HG02840 (cell line): ENCODE results near the gene RFC3.
"Not testable (repeated sequence)": the region's sequence is repeated elsewhere in the genome, so short reads cannot be mapped to it uniquely, and the experiment has no call there.

Source experiments
- ATAC-seq: cut with Tn5 transposase; IDR thresholded peaks from one replicate; pipeline ENCODE4 v1.9.1; 2021; ENCODE audit warnings: mild to moderate bottlenecking, moderate library complexity, moderate number of reproducible peaks; ENCODE audit not compliant: unreplicated experiment, low FRiP score

RFC3 gene, protein sequence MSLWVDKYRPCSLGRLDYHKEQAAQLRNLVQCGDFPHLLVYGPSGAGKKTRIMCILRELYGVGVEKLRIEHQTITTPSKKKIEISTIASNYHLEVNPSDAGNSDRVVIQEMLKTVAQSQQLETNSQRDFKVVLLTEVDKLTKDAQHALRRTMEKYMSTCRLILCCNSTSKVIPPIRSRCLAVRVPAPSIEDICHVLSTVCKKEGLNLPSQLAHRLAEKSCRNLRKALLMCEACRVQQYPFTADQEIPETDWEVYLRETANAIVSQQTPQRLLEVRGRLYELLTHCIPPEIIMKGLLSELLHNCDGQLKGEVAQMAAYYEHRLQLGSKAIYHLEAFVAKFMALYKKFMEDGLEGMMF

DNA sequence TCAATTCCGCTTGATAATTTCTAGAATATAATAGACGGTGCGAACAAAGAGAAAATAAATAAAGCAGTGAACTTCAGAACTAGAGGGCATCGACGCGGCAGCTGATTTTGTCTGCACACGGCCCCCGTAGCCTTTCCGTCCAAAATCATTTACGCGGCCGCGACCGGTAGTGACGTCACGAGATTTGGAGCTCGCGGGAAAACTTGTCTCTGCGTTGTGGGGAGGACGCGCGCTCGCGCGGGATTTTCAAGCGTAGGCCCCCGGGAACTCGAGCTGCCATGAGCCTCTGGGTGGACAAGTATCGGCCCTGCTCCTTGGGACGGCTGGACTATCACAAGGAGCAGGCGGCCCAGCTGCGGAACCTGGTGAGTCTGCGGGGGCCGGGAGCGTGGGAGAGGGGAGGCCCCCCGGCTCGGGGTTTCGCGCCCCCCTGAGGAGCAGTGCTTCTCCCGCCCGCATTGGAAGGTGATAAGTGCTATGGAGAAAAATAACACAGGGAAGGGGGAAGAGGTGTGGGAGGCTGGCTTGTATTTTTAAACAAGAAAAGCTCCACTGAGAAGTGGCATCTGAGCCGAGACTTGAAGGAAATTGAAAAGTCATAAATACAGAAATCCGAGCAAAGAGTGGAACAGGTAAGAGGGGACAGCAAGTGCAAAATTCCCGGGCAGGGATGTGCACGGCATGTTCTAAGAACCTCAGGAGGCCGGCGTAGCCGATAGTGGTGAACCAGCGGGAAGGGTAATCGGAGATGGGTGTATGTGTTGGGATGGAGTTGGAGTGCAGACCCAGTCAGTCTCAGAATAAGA lies at the start of gene RFC3:
Gene RFC3 (plus strand): TSS at position 249 of the 806 bp plus-strand sequence. CDS start 30 bp downstream, at position 279.
- ATAC-seq = peak; percentile 85

DNA sequence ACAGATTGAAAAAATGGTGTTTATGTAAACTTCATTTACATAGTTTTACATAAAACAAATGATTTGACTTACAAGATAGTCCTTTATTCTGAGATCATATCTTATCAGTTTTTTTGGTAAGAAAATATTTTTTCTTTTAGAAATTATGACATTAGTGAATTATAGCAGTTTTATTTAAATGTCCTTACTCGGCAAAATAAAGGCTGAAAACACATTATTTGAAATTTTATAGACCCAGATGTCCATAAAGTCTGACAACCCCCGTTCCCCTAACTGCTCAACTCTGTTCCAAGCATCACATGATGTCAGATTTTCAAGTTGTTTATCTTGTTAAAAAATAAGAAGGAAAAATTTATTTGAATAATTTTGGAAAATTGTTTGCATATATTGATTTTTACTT lies 46.7 kb upstream of the RFC3 start:
- ATAC-seq = no peak

DNA sequence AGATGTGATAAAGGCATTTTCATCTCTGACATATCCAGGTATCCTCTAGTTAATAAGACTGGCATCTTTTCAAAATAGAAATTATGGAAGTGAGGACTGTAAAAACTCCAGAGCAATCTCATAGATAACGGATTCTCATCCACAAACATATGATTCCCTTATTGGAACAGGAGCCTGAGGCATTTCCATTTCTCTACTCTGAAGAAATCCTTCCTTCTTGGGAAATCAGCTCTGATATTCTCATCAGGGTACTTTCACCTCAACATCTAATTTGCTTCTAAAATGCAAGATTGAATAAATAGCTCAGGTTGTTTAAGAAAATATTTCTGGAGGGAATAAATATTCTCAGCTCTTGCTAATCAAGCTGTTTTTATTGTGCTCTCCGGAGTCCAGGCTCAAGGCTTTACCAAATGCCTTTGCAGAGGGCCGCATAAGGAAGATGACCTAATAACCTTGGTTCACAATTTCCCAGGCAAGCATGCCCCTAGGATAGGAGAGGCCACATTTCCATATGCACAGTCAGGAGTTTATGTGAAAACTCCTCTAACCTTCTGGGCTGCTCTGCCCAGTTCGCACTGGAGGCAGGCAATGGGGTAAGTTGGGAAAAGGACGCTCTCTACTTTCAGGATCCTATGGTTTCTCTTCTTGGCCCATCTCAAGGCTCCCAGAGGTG lies 44.0 kb upstream of the RFC3 start:
- no peak for ATAC-seq

DNA sequence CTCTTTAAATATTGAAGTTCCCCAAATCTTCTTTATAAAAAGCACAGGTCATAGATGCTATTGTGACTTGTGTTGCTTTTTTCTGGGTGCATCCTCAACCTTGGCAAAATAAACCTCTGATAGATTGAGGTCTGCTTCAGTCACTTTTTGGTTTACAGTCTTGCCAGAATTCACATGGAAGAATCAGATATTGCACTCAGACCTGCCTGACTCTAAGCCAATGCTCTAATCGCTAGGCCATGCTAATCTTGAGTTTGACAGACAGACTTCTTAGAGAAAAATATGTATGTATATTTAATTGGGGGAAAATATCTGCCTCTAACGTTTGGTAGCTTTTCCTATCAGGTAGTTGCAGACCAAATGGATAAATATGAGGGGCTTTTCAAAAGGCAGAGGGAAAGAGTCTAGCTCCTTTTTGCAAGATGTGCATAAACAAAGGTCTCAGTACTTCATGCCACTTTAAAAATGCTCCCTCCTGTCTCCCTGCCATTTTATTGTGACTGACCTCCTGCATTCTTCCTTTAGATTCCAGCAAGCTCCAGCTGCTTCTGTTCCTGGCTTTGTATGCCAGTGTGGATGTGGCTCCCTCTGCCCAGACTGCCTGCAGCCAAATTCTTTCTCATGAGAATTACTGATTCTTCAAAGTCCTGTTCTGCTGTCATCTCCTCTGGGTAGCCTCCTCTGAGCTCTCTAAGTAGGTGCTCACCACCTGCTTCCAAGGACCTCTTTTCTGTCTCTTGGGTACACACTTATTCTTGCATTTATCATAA lies 42.4 kb upstream of the RFC3 start:
- no peak for ATAC-seq

DNA sequence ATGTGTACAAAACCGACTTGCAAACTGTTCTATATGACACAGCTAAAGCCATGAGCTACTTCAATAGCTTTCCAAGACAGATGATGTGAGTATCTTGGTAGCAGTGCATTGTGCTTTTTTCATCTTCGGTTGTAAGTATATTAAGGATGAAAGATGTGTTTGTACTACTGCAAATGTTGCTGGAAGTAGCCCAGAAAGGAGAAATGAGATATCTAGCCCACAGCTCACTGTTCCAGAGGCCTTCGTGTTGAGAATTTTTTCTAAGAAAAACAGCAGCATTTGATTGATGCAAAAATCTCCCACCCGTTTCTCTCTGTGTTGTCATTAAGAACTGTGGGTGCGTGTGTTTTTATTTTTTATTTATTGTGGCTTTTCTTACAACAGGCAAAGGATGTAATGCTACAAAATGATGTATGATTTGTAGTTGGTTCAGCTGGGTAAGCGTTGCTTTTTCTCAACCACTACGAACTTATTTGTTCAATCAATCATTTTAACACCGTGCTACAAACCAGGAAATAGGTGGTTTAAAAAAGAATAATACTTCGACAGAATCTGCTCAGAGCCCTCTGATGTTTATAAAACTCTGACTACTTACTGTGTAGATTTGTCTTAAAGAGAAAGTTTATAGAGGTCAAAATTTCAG lies 41.6 kb upstream of the RFC3 start:
- no peak for ATAC-seq

DNA sequence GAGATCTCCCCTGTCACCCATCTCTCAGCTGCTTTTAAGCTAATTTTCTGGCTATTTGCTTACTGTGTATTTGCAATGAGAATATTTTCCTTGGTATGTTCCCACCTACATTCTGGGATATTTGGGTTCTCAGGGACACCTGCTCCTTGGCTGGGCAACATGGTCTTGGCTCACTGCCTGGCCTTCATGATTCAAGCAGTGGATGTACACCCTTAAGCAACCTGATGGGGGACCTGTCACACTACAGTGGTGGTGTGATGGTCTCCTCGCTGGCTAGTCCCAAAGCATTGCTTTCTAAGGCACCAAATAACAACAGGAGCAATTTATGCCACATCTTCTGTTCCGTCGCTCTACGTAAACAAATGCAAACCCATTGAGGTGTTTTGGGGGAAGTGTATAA lies 35.3 kb upstream of the RFC3 start:
- no peak for ATAC-seq

DNA sequence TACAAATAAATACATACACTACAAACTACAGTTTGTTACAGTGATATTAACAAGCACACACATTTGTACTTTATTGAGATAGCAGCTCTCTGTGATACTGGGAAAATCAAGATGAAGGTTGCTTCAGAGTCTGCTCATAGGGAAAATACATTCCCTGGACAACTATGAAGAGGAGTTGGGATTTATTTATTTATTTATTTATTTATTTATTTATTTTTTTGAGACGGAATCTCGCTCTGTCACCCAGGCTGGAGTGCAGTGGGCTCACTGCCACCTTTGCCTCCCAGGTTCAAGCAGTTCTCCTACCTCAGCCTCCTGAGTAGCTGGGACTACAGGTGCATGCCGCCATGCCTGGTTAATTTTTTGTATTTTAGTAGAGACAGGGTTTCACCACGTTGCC lies 34.7 kb upstream of the RFC3 start:
- not testable (repeated sequence) for ATAC-seq

DNA sequence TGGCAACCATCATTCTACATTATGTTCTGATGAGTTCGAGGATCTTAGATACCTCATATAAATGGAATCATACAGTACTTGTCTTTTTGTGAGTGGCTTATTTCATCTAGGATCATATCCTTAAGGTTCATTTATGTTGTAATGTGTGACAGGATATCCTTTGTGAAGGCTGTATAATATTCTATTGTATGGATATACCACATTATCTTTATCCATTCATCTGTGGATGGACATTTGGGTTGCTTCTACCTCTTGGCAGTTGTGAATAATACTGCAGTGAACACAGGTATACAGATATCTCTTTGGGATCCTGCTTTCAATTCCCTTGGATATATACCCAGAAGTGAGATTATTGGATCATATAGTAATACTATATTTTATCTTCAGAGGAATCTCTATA lies 33.2 kb upstream of the RFC3 start:
- no peak for ATAC-seq

DNA sequence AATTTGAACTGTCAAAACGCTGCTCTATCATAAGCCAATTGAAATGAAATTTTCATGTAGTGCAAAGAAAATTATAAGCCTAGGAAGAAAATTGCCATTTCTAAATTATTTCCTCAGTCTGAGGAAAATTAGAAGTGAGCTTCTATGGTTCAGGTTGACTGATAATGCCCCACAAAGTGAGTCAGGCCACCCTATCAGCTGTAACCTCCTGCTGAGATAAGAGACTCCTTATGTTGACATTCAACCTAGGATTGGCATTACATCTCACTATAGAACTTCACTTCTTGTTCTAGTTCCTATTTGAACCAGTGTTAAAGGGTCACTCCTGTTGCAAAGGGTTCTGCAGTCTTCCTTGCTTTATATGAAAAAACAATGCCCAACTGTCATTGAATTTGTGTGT lies 32.6 kb upstream of the RFC3 start:
- ATAC-seq = no peak

DNA sequence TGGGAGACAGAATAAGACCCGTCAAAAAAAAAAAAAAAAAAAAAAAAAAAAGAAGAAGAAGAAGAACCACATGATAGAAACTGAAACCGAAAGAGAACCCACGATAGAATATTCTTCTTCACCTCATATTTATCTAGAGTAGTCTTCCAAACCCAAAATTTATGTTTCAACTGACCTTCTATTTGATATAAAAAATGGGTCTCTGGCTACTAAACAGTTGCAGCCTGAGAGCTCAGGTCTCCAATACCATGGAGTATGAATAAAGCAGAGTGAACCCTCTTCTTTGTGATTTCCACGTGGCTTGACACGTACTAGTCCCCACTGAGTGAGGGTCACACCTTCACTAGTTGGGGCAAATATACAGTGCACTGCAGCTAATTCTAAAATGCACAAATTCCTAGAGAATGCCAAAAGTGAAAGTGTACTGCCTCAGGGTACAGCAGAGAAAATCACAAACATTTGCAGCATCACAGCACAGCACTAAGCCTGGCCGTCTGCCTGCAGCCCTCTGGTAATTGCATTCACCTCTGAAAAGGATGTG lies 30.8 kb upstream of the RFC3 start:
- ATAC-seq = peak; percentile 57

DNA sequence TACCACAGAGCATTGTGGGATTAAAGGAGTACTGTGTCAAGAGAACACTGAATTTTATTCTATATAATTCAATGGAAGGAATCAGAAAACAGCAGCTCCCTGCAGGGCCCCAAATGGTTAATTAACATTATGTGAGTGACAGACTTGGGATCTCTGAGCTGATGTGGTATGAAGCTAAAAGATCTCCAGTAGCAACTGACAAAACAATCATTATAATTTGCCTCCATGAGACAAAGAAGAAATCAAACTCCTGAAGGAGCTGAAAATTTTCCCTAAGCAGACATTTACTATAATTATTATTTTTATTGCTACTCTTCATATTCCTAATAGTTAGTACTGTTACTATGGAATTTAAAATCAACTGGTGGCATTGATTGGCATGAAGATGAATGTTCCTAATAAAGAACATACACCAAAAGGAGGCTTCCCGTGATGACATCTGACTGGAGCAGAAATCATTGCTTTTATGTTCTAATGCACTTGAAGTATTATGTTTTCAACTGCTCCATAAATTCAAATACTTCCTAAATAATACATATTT lies 28.8 kb upstream of the RFC3 start:
- ATAC-seq = no peak

DNA sequence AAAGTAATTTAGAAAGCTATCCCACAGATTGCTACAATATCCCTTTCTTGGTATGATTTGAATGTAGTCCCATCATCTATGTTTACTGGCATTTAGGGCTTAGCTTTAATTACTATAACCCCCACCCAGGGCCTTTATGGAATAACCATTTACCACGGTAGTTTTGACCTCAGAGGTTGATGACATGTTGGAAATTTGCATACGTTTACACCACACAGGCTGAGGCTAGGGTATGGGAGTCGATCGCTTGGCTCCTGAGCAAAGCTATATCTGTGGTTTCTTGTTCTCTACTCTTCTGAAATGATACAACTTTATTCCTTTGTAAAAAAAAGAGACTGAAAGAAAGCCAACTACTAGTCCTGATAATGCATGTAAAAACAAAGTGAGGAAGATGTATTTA lies 28.2 kb upstream of the RFC3 start:
- ATAC-seq = no peak

DNA sequence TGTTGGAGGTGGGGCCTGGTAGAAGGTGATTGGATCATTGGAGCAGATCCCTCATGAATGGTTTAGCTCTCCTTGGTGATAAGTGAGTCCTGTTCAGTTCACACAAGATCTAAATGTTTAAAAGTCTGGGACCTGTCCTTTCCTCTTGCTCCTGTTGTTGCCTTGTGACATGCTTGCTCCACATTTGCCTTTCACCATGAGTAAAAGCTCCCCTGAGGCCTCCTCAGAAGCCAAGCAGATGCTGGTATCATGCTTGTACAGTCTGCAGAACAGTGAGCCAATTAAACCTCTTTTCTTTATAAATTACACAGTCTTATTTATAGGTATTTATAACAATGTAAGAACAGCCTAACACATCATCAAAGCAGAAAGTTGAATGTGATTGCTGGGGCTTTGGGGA lies 24.2 kb upstream of the RFC3 start:
- no peak for ATAC-seq

DNA sequence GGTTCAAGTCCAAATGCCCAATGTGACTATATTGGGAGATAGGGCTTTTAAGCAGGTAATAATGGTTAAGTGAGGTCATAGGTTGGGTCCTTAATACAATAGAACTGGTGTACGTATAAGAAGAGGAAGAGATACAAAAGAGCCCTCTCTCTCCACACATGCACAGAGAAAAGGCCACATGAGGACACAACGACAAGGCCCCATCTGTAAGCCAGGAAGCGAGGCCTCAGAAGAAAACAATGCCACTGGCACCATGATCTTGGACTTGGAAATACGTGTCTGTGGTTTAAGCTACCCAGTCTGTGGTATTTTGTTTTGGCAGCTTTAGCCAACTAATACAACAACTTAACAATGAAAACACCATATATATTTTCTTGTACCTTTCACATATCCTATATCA lies 23.4 kb upstream of the RFC3 start:
- no peak for ATAC-seq

DNA sequence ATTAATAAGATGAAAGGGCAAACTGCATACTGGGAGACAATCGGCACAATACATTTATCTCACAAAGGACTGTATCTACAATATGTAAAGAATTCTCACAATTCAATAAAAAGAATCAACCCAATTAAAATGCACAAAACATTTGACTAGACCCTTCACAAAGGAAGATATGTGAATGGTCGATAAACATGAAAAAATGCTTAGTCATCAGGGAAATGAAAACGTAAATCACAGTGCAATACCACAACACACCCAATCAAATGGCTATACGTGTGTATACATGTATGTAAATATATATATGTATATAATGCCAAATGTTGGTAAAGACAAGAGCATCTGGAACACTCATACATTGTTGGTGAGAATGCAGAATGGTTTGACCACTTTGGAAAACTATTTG lies 21.9 kb upstream of the RFC3 start:
- ATAC-seq = no peak

DNA sequence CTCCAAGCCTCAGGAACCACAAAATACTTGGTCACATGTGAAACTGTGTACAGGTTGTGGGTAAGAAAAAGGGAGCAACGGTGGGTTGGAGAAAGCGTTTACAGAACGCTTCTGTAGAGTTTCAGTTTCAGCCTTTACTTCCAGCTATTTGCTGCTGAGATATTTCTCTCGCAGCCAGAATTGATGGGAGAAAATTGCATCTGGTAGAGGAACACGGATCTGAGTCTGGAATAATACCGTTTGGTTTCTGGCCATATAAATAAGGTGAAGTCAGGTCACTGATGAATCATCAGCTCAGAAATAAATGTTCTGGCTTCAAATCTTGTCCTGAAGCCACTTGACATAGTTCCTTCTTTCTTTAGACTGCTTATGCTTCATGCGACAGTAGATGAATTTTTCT lies 20.3 kb upstream of the RFC3 start:
- ATAC-seq = no peak

DNA sequence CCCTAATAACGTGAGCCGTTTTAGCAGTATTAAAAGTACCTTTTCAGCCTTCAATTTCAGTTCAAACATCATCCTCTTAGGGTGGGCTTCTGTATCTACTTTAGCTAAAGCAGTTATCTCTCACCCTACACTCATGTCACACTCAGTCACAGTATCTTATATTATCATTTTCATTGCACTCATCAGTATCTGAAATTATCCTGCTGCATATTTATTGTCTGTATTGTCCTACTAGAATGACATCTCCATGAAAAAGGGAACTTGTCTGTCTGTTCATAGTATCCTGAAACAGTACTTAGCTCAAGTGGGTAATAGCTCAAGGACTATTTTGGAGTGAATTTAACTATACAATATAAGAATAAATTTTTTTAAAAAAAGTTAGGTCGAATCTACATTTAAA lies 19.9 kb upstream of the RFC3 start:
- no peak for ATAC-seq

DNA sequence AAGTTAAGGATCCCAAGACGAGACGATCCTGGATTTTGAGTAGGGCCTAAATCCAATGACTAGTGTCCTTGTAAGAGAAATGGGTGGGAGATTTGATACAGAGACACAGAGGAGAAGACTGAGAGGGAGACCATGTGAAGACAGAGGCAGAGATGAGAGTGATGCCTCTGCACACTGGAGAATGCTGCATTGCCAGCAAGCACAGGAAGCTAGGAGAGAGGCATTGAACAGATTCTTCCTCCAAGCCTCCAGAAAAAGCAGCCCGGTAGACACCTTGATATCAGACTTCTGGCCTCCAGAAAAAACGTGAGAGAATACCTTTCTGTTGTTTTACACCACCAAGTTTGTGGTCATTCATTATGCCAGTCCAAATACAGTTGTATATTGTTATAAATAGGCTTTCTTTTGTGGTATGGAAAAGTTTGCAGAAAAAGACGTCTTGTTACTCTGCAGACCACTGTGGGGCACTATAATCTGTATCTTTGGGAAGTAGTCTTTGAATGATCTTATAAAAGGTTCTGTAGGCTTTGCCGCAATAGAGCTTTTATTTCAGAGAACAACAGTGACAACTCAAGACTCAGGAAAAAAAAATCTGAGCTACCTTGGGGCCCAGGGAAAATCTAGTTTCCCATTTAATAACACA lies 17.9 kb upstream of the RFC3 start:
- no peak for ATAC-seq

DNA sequence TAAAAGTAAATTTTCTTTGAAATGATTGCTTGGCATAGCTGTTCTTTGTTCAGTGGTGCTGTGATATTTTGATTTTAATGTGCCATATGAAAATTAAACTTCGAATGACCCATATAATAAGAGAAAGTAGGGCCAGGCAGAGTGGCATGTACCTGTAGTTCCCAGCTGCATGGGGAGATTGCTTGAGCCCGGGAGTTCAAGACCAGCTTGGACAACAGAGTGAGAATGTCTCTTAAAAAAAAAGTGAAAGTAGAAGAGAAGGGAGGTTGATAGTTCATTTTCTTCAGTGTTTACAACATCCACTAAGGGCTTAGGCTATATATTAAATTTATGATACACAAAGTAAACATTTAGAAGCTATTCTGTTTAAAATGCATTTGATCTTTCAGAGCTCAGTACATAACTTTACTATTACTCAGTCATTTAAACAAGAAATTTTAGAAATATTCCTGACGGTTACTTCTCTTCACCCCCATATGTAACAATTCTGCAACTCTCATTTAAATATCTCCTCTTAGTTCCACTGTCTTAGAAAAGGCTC lies 17.2 kb upstream of the RFC3 start:
- ATAC-seq = no peak
